ENCODE measurements around the gene TMEM232.

TMEM232 gene

DNA sequence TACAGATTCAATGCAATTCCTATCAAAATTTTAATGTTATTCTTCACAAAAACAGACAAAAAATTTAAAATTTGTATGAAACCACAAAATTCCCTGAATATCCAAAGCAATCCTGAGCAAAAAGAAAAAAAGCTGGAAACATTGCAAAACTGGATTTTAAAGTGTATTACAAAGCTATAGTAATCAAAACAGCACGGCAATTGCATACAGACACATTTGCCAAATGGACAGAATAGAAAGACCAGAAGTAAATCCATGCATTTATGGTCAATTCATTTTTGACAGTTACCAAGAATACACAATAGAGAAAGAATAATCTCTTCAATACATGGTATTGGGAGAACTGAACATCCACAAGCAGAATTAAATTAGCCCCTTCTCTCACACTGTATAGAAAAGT, 110.5 kb downstream of the TMEM232 start:
- Mint-ChIP-seq H3K27me3 (no peaks in the 10 kb centered on the region), H3K9me3 (no peaks in the 10 kb centered on the region)

DNA sequence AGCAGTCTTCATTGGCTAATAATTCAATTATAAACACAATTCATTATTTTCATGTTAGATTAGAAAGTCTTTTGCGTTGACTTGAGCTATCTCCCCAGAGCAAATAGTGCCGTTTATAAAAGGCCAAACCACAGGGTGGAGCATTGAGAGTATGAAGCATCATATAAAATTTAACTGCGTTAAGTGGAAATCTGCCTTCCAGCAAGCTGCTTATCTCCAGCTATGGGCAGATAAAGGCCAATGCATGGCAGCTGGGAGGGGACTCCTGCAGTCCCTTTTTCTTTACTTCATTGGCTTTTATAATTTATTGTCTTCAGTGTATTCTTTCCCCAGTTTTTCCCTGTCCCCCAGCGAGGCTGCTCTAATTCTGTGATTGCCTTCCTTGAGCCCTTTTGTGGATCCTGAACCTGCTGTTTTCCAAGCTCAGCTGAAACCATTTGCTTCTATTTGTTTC, 113.7 kb downstream of the TMEM232 start:
- Mint-ChIP-seq H3K9me3 (no peaks in the 10 kb centered on the region), H3K36me3 (ENCODE audit: low read depth) (no peaks in the 10 kb centered on the region), H3K4me3 (no peak overlapping the region), H3K4me1 (ENCODE audit: low read depth) (no peaks in the 10 kb centered on the region), H3K27me3 (no peaks in the 10 kb centered on the region), H3K27ac (no peak overlapping the region)

More for the DNA sequence above, 110.5 kb downstream of the TMEM232 start:
- Mint-ChIP-seq H3K36me3 (ENCODE audit: low read depth) (no peaks in the 10 kb centered on the region), H3K4me1 (ENCODE audit: low read depth) (no peaks in the 10 kb centered on the region), H3K27ac (no peak overlapping the region), H3K4me3 (no peak overlapping the region)

DNA sequence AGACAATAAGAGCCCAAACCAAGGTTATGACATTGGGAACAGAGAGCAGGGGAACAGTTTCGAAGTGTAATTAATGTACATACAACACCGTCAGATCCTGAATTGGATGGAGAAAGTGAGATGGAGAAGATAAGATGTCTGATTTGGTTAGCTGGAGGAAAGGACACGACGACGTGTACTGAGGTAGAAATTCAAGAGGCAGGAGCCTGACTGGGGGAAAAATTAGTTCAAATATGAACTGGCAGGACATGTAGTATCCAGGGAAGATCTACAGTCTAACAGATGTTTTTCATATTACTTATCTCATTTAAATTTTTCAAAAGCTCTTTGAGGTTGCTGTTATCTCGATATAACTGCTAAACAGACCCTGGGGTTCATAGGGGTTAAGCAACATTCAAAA, 114.7 kb downstream of the TMEM232 start:
- no peaks in the 10 kb centered on the region for H3K9me3 Mint-ChIP-seq
- H3K4me1 Mint-ChIP-seq (ENCODE audit: low read depth): no peaks in the 10 kb centered on the region
- H3K27me3 Mint-ChIP-seq: no peaks in the 10 kb centered on the region
- H3K27ac Mint-ChIP-seq: no peak overlapping the region
- no peak overlapping the region for H3K4me3 Mint-ChIP-seq
- no peaks in the 10 kb centered on the region for H3K36me3 Mint-ChIP-seq (ENCODE audit: low read depth)

DNA sequence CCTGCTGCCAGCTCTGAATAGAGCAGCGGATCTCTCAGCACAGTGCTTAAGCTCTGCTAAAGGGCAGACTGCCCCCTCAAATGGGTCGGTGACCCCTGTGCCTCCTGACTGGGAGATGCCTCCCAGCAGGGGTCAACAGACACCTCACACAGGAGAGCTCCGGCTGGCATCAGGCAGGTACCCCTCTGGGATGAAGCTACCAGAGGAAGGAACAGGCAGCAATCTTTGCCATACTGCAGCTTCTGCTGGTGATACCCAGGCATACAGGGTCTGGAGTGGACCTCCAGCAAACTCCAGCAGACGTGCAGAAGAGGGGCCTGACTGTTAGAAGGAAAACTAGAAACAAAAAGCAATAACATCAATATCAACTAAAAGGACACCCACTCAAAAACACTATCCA, 131.6 kb downstream of the TMEM232 start:
- no peaks in the 10 kb centered on the region for H3K36me3 Mint-ChIP-seq (ENCODE audit: low read depth)
- no peaks in the 10 kb centered on the region for H3K9me3 Mint-ChIP-seq
- H3K27ac Mint-ChIP-seq: no peak overlapping the region
- no peak overlapping the region for H3K4me3 Mint-ChIP-seq
- H3K4me1 Mint-ChIP-seq (ENCODE audit: low read depth): no peaks in the 10 kb centered on the region
- no peaks in the 10 kb centered on the region for H3K27me3 Mint-ChIP-seq

DNA sequence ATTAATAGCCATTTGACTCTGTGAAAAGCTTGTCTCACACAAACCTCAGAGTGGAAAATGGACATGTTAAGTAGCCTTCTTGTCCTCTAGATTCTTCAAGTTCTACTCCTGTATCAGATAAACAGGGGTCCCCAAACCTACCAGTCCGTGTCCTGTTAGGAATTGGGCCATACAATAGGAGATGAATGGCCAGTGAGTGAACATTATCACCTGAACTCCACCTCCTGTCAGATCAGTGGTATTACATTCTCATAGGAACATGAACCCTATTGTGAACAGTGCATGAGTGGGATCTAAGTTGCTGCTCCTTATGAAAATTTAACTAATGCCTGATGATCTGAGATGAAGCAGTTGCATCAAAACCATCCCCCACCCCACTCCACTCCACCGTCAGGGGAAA, 136.3 kb downstream of the TMEM232 start:
- H3K4me3 Mint-ChIP-seq: no peak overlapping the region
- H3K36me3 Mint-ChIP-seq (ENCODE audit: low read depth): no peaks in the 10 kb centered on the region
- H3K27ac Mint-ChIP-seq: no peak overlapping the region
- no peaks in the 10 kb centered on the region for H3K27me3 Mint-ChIP-seq
- no peaks in the 10 kb centered on the region for H3K9me3 Mint-ChIP-seq
- H3K4me1 Mint-ChIP-seq (ENCODE audit: low read depth): no peaks in the 10 kb centered on the region

DNA sequence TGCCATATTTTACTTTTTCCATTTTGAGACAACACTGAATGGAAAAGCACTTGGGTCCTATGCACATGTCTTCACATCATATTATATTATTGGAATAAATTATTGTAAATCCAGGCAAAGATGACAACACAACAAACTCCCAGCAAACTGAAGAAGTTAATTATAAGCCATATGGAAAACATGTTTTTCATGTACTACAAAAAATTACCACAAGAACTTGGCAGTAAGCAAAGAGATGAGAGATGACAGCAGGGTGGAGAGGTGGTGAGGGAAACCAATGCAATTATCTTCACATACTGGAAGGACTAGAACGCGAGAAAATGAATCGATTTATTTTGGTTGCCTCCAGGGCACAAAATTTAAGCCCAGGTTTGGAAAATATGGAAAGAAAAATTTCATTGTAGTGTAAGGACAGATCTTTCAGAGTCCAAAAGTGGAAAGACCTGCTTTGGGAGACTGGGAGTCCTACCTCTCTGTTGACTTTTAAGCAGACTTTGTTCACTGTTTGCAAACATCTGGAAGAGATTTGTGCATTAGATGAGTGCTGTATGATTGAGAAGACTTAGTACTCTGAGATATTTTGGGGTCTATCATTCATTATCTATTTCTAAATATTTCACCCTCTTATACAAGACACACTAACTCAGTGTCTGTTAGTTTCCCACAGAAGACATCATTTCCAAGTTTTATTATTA, 138.0 kb downstream of the TMEM232 start:
- H3K36me3 Mint-ChIP-seq (ENCODE audit: low read depth): no peaks in the 10 kb centered on the region
- no peak overlapping the region for H3K27ac Mint-ChIP-seq
- no peaks in the 10 kb centered on the region for H3K4me1 Mint-ChIP-seq (ENCODE audit: low read depth)

DNA sequence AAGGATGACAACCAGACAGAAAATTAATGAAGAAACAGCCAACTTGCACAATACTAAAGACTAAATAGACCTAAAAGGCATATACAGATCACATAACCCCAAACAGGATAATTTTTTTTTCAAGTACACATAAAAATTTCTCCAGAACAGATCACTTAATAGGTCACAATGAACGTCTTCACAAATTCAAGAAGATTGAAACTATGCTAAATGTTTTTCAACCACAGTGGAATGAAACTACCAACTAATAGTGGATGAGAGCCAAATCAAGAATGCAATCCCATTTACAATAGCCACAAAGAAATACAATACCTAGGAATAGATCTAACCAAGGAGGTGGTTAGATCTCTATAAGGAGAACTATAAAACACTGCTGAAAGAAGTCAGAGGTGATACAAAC, 145.8 kb downstream of the TMEM232 start:
- H3K27me3 Mint-ChIP-seq: peaks cover 7% of the 10 kb centered on the region
- peaks cover 7% of the 10 kb centered on the region for H3K9me3 Mint-ChIP-seq
- no peak overlapping the region for H3K4me3 Mint-ChIP-seq
- no peaks in the 10 kb centered on the region for H3K36me3 Mint-ChIP-seq (ENCODE audit: low read depth)
- no peaks in the 10 kb centered on the region for H3K4me1 Mint-ChIP-seq (ENCODE audit: low read depth)
- no peak overlapping the region for H3K27ac Mint-ChIP-seq

More for the DNA sequence above, 138.0 kb downstream of the TMEM232 start:
- no peaks in the 10 kb centered on the region for H3K9me3 Mint-ChIP-seq
- no peaks in the 10 kb centered on the region for H3K27me3 Mint-ChIP-seq
- H3K4me3 Mint-ChIP-seq: no peak overlapping the region

DNA sequence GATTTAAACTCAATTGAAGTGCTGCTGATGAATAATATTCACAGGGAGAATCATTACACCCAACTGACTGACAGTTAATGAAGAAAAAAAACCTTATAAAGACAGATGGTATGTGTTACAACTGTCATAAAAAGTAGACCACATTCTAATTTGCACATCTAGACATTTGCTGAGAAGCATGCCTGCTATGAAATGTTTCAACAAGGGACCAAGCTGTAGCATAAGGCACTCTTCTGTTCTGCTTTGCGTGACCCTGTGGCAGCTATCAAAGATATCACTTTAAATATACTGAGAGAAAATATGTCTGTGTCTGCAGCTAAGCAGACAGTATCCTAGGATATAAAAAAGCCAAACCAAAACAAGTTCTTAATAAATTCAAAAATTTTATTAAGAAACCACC, 153.7 kb downstream of the TMEM232 start:
- Mint-ChIP-seq H3K9me3 (peaks cover 7% of the 10 kb centered on the region), H3K27ac (no peak overlapping the region)

DNA sequence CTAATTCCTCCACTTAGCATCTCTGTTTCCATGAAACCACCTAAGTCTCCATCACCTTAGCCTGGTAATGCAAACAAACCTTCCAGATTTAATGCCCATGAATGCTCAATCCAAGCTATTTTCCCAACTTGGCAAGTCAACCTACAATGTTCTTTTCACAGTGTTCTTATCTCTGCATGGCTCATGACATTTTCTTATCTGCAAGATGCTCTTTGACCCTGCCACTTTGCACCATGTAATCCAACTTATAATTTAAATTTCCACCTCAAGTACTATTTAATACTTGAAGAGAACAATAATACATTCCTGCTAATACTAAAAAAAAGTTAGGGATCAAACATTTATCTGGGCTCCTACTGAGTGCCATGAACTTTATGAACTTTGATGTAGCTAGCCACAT, 164.3 kb downstream of the TMEM232 start:
- no peaks in the 10 kb centered on the region for H3K36me3 Mint-ChIP-seq (ENCODE audit: low read depth)
- no peaks in the 10 kb centered on the region for H3K4me1 Mint-ChIP-seq (ENCODE audit: low read depth)
- H3K27me3 Mint-ChIP-seq: peaks cover 5% of the 10 kb centered on the region
- H3K9me3 Mint-ChIP-seq: peaks cover 11% of the 10 kb centered on the region
- no peak overlapping the region for H3K4me3 Mint-ChIP-seq
- H3K27ac Mint-ChIP-seq: no peak overlapping the region

More for the DNA sequence above, 153.7 kb downstream of the TMEM232 start:
- Mint-ChIP-seq H3K4me3 (no peak overlapping the region), H3K4me1 (ENCODE audit: low read depth) (no peaks in the 10 kb centered on the region), H3K36me3 (ENCODE audit: low read depth) (no peaks in the 10 kb centered on the region), H3K27me3 (peaks cover 6% of the 10 kb centered on the region)

DNA sequence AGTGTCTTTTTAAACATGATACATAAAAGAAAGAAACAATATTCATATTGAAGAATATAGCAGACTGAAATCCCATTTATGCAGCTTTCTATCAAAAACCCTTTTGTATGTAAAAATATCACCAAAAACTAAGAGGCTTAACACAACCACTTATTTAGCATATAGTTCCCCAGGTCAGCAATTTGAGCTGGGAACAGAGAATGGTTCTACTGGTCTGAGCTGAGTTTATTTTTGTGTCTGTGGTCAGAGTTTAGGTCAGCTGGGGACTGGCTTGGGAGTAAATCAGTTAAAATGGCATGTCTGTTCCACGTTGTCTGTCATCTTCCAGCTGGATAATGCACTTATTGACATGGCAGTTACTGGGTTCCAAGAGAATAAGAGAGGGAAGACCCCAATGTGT, 165.0 kb downstream of the TMEM232 start:
- no peak overlapping the region for H3K27ac Mint-ChIP-seq
- H3K27me3 Mint-ChIP-seq: peaks cover 3% of the 10 kb centered on the region
- H3K36me3 Mint-ChIP-seq (ENCODE audit: low read depth): no peaks in the 10 kb centered on the region
- no peaks in the 10 kb centered on the region for H3K4me1 Mint-ChIP-seq (ENCODE audit: low read depth)
- H3K9me3 Mint-ChIP-seq: peaks cover 7% of the 10 kb centered on the region
- H3K4me3 Mint-ChIP-seq: no peak overlapping the region

DNA sequence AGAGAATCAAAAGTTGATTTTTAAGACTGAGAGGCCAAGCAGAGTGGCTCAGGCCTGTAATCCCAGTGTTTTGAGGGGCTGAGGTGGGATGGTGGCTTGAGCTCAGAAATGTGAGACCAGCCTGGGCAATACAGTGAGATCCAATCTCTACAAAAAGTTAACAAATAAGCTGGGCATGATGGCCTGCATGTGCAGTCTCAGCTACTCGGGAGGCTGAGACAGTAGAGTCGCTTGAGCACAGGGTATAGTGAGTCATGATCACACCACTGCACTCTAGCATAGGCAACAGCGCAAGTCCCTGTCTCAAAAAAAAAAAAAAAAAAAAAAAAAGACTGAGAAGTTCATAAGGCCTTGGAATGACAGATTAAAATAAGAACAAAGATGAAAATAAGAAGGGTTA, 177.2 kb downstream of the TMEM232 start:
- peaks cover 8% of the 10 kb centered on the region for H3K9me3 Mint-ChIP-seq
- H3K36me3 Mint-ChIP-seq (ENCODE audit: low read depth): no peaks in the 10 kb centered on the region
- H3K27me3 Mint-ChIP-seq: no peaks in the 10 kb centered on the region
- H3K4me3 Mint-ChIP-seq: no peak overlapping the region
- no peak overlapping the region for H3K27ac Mint-ChIP-seq
- no peaks in the 10 kb centered on the region for H3K4me1 Mint-ChIP-seq (ENCODE audit: low read depth)

DNA sequence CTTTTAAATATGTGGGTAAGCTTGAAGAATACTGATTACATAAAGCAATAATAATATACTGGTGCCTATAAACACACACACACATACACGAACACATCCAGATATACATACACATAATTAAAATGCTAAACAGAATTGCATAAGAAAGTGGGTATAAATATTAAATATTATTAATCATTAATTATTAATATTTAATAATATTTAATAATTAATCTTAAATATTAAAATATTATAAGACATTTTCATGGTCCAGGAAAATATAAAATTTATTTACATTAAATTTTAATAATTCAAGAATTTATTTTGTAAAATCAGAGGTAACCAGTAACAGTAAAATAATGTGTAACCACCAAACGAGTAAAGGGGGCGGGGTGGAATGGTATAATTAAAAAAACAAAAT, 178.3 kb downstream of the TMEM232 start:
- Mint-ChIP-seq H3K36me3 (ENCODE audit: low read depth) (no peaks in the 10 kb centered on the region), H3K9me3 (no peaks in the 10 kb centered on the region), H3K27ac (no peak overlapping the region), H3K4me3 (no peak overlapping the region), H3K27me3 (peaks cover 5% of the 10 kb centered on the region), H3K4me1 (ENCODE audit: low read depth) (no peaks in the 10 kb centered on the region)

DNA sequence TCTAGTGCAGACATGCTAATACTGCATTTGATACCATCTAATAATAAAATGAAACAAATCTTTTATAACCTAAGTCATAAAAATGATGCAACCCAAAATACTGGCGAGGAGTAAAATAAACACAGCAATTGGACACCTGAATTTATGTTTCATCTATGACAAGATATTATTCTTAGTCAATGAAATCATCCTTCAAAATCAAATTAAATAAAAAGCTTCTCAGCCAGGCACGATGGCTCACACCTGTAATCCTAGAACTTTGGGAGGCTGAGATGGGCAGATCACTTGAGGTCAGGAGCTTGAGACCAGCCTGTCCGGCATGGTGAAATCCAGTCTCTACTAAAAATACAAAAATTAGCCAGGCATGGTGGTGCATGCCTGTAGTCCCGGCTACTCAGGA, 179.0 kb downstream of the TMEM232 start:
- H3K27ac Mint-ChIP-seq: no peak overlapping the region
- no peaks in the 10 kb centered on the region for H3K36me3 Mint-ChIP-seq (ENCODE audit: low read depth)
- peaks cover 7% of the 10 kb centered on the region for H3K27me3 Mint-ChIP-seq
- no peaks in the 10 kb centered on the region for H3K9me3 Mint-ChIP-seq
- no peak overlapping the region for H3K4me3 Mint-ChIP-seq
- H3K4me1 Mint-ChIP-seq (ENCODE audit: low read depth): no peaks in the 10 kb centered on the region

DNA sequence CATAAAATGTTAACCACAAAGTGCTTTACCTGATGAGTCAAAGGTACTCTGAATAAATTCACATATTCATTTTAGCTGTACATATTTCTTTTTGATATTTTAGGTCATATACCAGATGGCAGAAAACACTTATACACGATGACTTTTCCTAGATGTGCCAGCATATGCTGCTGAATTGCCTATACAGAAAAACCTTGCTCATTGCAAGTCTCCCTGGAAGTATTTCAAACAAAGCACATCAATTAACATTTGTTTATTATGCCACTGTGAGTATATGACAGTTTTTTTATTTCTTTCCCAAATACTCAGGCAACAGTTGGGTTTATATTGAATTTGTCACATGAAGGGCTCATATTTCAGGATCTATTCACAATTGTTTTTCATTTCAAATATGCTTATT, 180.8 kb downstream of the TMEM232 start:
- no peaks in the 10 kb centered on the region for H3K4me1 Mint-ChIP-seq (ENCODE audit: low read depth)
- no peaks in the 10 kb centered on the region for H3K9me3 Mint-ChIP-seq
- no peaks in the 10 kb centered on the region for H3K36me3 Mint-ChIP-seq (ENCODE audit: low read depth)
- peaks cover 7% of the 10 kb centered on the region for H3K27me3 Mint-ChIP-seq
- no peak overlapping the region for H3K27ac Mint-ChIP-seq
- no peak overlapping the region for H3K4me3 Mint-ChIP-seq

DNA sequence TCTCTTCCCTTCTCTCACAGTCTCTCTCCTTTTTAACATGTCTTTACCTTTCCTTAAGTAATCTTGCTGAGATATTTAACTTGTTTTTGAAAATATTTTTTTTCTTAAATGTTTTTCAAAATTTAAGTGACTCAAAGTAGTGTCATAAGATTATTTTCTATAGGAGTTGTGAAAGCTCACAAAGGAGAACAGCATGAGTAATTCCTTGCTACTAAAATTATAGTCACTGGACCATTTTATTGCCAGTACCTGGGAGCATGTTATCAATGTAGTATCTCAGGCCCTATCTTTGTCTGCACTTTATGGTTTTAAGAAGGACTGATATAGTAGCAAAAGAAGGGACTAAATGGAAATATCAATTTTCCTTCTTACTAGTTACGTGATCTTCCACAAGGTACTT, 181.9 kb downstream of the TMEM232 start:
- H3K9me3 Mint-ChIP-seq: no peaks in the 10 kb centered on the region
- H3K4me3 Mint-ChIP-seq: no peak overlapping the region
- H3K27me3 Mint-ChIP-seq: peaks cover 7% of the 10 kb centered on the region
- H3K27ac Mint-ChIP-seq: no peak overlapping the region
- H3K4me1 Mint-ChIP-seq (ENCODE audit: low read depth): no peaks in the 10 kb centered on the region
- H3K36me3 Mint-ChIP-seq (ENCODE audit: low read depth): no peaks in the 10 kb centered on the region

DNA sequence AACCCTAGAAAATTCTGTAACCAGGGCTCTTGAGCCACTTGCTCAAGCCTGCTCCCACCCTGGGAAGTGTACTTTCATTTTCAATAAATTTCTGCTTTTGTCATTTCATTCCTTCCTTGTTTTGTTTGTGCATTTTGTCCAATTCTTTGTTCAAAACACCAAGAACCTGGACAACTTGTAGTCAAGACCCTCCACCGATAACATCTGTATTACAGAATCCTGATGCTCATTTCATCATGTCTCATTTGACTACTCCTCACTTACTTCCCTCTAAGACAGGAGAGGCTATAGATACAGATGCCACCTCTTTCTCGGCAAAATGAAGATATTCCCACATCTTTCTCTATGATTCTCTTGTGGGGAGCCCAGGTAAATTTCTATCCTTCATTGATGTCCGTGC, 183.5 kb downstream of the TMEM232 start:
- Mint-ChIP-seq H3K36me3 (ENCODE audit: low read depth) (no peaks in the 10 kb centered on the region), H3K4me3 (no peak overlapping the region), H3K9me3 (no peaks in the 10 kb centered on the region), H3K4me1 (ENCODE audit: low read depth) (no peaks in the 10 kb centered on the region), H3K27ac (no peak overlapping the region), H3K27me3 (peaks cover 7% of the 10 kb centered on the region)

Measured in stimulated activated naive CD8-positive, alpha-beta T cell treated with anti-CD3 and anti-CD28 coated beads, Interleukin-15, Interleukin-2, amounts not matched to agents 100 ng/mL and 50 ng/mL, for 24 hours (primary cell).